ENCODE data around the gene PSMD1.

PSMD1 gene

GRCh38 chr2:231201475-231201814 lies 144.8 kb downstream of the PSMD1 start:
- Histone ChIP-seq H3K36me3 (ENCODE audit: control insufficient read depth, insufficient read depth, low read length) (peaks cover 6% of the 10 kb centered on the region), H3K4me3 (ENCODE audit: insufficient read depth, low read depth, low read length) (no peak overlapping the region), H3K27me3 (ENCODE audit: control insufficient read depth, insufficient read depth, low read length, poor library complexity, severe bottlenecking) (no peaks in the 10 kb centered on the region), H3K27ac (ENCODE audit: insufficient read depth, low read depth, low read length, poor library complexity, severe bottlenecking) (no peak overlapping the region), H3K9me3 (ENCODE audit: control insufficient read depth, low read length) (no peaks in the 10 kb centered on the region), H3K4me1 (ENCODE audit: control insufficient read depth, insufficient read depth, low read length) (peaks cover 2% of the 10 kb centered on the region)
- WGBS, 2 experiments = 68 to 79% methylated on average over 4 of the region's 4 CpGs

- peaks cover 6% of the 10 kb centered on the region for H3K36me3 ChIP-seq (ENCODE audit: control insufficient read depth, insufficient read depth, low read length)
- no peaks in the 10 kb centered on the region for H3K27me3 ChIP-seq (ENCODE audit: control insufficient read depth, insufficient read depth, low read length, poor library complexity, severe bottlenecking)
- H3K9me3 ChIP-seq (ENCODE audit: control insufficient read depth, low read length) = no peaks in the 10 kb centered on the region
- peaks cover 2% of the 10 kb centered on the region for H3K4me1 ChIP-seq (ENCODE audit: control insufficient read depth, insufficient read depth, low read length)
- no peak overlapping the region for H3K4me3 ChIP-seq (ENCODE audit: insufficient read depth, low read depth, low read length)
- 95 to 96% methylated on average over 7 of the region's 7 CpGs for WGBS, 2 experiments
- H3K27ac ChIP-seq (ENCODE audit: insufficient read depth, low read depth, low read length, poor library complexity, severe bottlenecking) = no peak overlapping the region
Observed at GRCh38 chr2:231203087-231203486, 146.4 kb downstream of the PSMD1 start.

GRCh38 chr2:231204146-231204545 lies 147.5 kb downstream of the PSMD1 start:
- 93 to 94% methylated on average over 3 of the region's 3 CpGs for WGBS, 2 experiments
- no peak overlapping the region for H3K27ac ChIP-seq (ENCODE audit: insufficient read depth, low read depth, low read length, poor library complexity, severe bottlenecking)
- no peaks in the 10 kb centered on the region for H3K9me3 ChIP-seq (ENCODE audit: control insufficient read depth, low read length)
- H3K4me1 ChIP-seq (ENCODE audit: control insufficient read depth, insufficient read depth, low read length) = peaks cover 2% of the 10 kb centered on the region
- H3K27me3 ChIP-seq (ENCODE audit: control insufficient read depth, insufficient read depth, low read length, poor library complexity, severe bottlenecking) = no peaks in the 10 kb centered on the region
- no peak overlapping the region for H3K4me3 ChIP-seq (ENCODE audit: insufficient read depth, low read depth, low read length)
- peaks cover 6% of the 10 kb centered on the region for H3K36me3 ChIP-seq (ENCODE audit: control insufficient read depth, insufficient read depth, low read length)

GRCh38 chr2:231204581-231204980 lies 147.9 kb downstream of the PSMD1 start:
- Histone ChIP-seq H3K9me3 (ENCODE audit: control insufficient read depth, low read length) (no peaks in the 10 kb centered on the region), H3K4me3 (ENCODE audit: insufficient read depth, low read depth, low read length) (no peak overlapping the region), H3K27ac (ENCODE audit: insufficient read depth, low read depth, low read length, poor library complexity, severe bottlenecking) (no peak overlapping the region), H3K27me3 (ENCODE audit: control insufficient read depth, insufficient read depth, low read length, poor library complexity, severe bottlenecking) (no peaks in the 10 kb centered on the region), H3K36me3 (ENCODE audit: control insufficient read depth, insufficient read depth, low read length) (peaks cover 6% of the 10 kb centered on the region), H3K4me1 (ENCODE audit: control insufficient read depth, insufficient read depth, low read length) (peaks cover 2% of the 10 kb centered on the region)
- 95 to 97% methylated on average over 5 of the region's 5 CpGs for WGBS, 2 experiments

GRCh38 chr2:231207734-231208133 lies 151.1 kb downstream of the PSMD1 start:
- peaks cover 16% of the 10 kb centered on the region for H3K36me3 ChIP-seq (ENCODE audit: control insufficient read depth, insufficient read depth, low read length)
- WGBS, 2 experiments = 94 to 95% methylated on average over 4 of the region's 4 CpGs
- H3K27me3 ChIP-seq (ENCODE audit: control insufficient read depth, insufficient read depth, low read length, poor library complexity, severe bottlenecking) = no peaks in the 10 kb centered on the region
- no peaks in the 10 kb centered on the region for H3K4me1 ChIP-seq (ENCODE audit: control insufficient read depth, insufficient read depth, low read length)
- H3K4me3 ChIP-seq (ENCODE audit: insufficient read depth, low read depth, low read length) = no peak overlapping the region
- H3K9me3 ChIP-seq (ENCODE audit: control insufficient read depth, low read length) = no peaks in the 10 kb centered on the region
- H3K27ac ChIP-seq (ENCODE audit: insufficient read depth, low read depth, low read length, poor library complexity, severe bottlenecking) = no peak overlapping the region

- H3K27ac ChIP-seq (ENCODE audit: insufficient read depth, low read depth, low read length, poor library complexity, severe bottlenecking) = no peak overlapping the region
- H3K4me3 ChIP-seq (ENCODE audit: insufficient read depth, low read depth, low read length) = no peak overlapping the region
- H3K4me1 ChIP-seq (ENCODE audit: control insufficient read depth, insufficient read depth, low read length) = no peaks in the 10 kb centered on the region
- peaks cover 11% of the 10 kb centered on the region for H3K36me3 ChIP-seq (ENCODE audit: control insufficient read depth, insufficient read depth, low read length)
- WGBS, 2 experiments = 95% methylated on average over 2 to 3 of the region's 3 CpGs
- H3K9me3 ChIP-seq (ENCODE audit: control insufficient read depth, low read length) = no peaks in the 10 kb centered on the region
- no peaks in the 10 kb centered on the region for H3K27me3 ChIP-seq (ENCODE audit: control insufficient read depth, insufficient read depth, low read length, poor library complexity, severe bottlenecking)
Observed at GRCh38 chr2:231210782-231211181, 154.1 kb downstream of the PSMD1 start.

GRCh38 chr2:231211486-231211885 lies 154.8 kb downstream of the PSMD1 start:
- H3K4me3 ChIP-seq (ENCODE audit: insufficient read depth, low read depth, low read length) = no peak overlapping the region
- H3K4me1 ChIP-seq (ENCODE audit: control insufficient read depth, insufficient read depth, low read length) = no peaks in the 10 kb centered on the region
- no peaks in the 10 kb centered on the region for H3K9me3 ChIP-seq (ENCODE audit: control insufficient read depth, low read length)
- no peak overlapping the region for H3K27ac ChIP-seq (ENCODE audit: insufficient read depth, low read depth, low read length, poor library complexity, severe bottlenecking)
- peaks cover 15% of the 10 kb centered on the region for H3K36me3 ChIP-seq (ENCODE audit: control insufficient read depth, insufficient read depth, low read length)
- H3K27me3 ChIP-seq (ENCODE audit: control insufficient read depth, insufficient read depth, low read length, poor library complexity, severe bottlenecking) = no peaks in the 10 kb centered on the region
- WGBS, 2 experiments = 90 to 94% methylated on average over 1 of the region's 2 CpGs

- 95 to 98% methylated on average over 6 of the region's 6 CpGs for WGBS, 2 experiments
- Histone ChIP-seq H3K27ac (ENCODE audit: insufficient read depth, low read depth, low read length, poor library complexity, severe bottlenecking) (no peak overlapping the region), H3K27me3 (ENCODE audit: control insufficient read depth, insufficient read depth, low read length, poor library complexity, severe bottlenecking) (no peaks in the 10 kb centered on the region), H3K4me3 (ENCODE audit: insufficient read depth, low read depth, low read length) (no peak overlapping the region), H3K4me1 (ENCODE audit: control insufficient read depth, insufficient read depth, low read length) (no peaks in the 10 kb centered on the region), H3K9me3 (ENCODE audit: control insufficient read depth, low read length) (no peaks in the 10 kb centered on the region), H3K36me3 (ENCODE audit: control insufficient read depth, insufficient read depth, low read length) (peaks cover 22% of the 10 kb centered on the region)
Observed at GRCh38 chr2:231212329-231212845, 155.7 kb downstream of the PSMD1 start.

- H3K27ac ChIP-seq (ENCODE audit: insufficient read depth, low read depth, low read length, poor library complexity, severe bottlenecking) = no peak overlapping the region
- no peaks in the 10 kb centered on the region for H3K9me3 ChIP-seq (ENCODE audit: control insufficient read depth, low read length)
- no peaks in the 10 kb centered on the region for H3K27me3 ChIP-seq (ENCODE audit: control insufficient read depth, insufficient read depth, low read length, poor library complexity, severe bottlenecking)
- WGBS, 2 experiments = 91 to 97% methylated on average over 6 of the region's 6 CpGs
- no peaks in the 10 kb centered on the region for H3K4me1 ChIP-seq (ENCODE audit: control insufficient read depth, insufficient read depth, low read length)
- peaks cover 29% of the 10 kb centered on the region for H3K36me3 ChIP-seq (ENCODE audit: control insufficient read depth, insufficient read depth, low read length)
- no peak overlapping the region for H3K4me3 ChIP-seq (ENCODE audit: insufficient read depth, low read depth, low read length)
Observed at GRCh38 chr2:231213931-231214642, 157.4 kb downstream of the PSMD1 start.

GRCh38 chr2:231218366-231218765 lies 161.7 kb downstream of the PSMD1 start:
- WGBS, 2 experiments = 91 to 98% methylated on average over 3 of the region's 3 CpGs
- no peaks in the 10 kb centered on the region for H3K9me3 ChIP-seq (ENCODE audit: control insufficient read depth, low read length)
- no peak overlapping the region for H3K27ac ChIP-seq (ENCODE audit: insufficient read depth, low read depth, low read length, poor library complexity, severe bottlenecking)
- H3K27me3 ChIP-seq (ENCODE audit: control insufficient read depth, insufficient read depth, low read length, poor library complexity, severe bottlenecking) = no peaks in the 10 kb centered on the region
- peaks cover 19% of the 10 kb centered on the region for H3K36me3 ChIP-seq (ENCODE audit: control insufficient read depth, insufficient read depth, low read length)
- no peaks in the 10 kb centered on the region for H3K4me1 ChIP-seq (ENCODE audit: control insufficient read depth, insufficient read depth, low read length)
- no peak overlapping the region for H3K4me3 ChIP-seq (ENCODE audit: insufficient read depth, low read depth, low read length)
